Lower leg skin (tissue), 4 donors: ENCODE measurements around the gene NAA60. TPM values are rescaled to one million over a fixed set of nuclear protein-coding genes. Genes with fewer than 3 reads are reported as not detected.

Source experiments
- DNase-seq, 2 donors: peaks; one replicate each; pipeline ENCODE4 v3.0.0-alpha.2; 2019; ENCODE audit warnings: low spot score in 2 of 2
- H3K4me3 ChIP-seq: fragments of 200-600 bp; sonication (generic); 2 replicates; pipeline ENCODE4 v1.5.1; 2017; ENCODE audit warnings: mild to moderate bottlenecking, low read depth; ENCODE audit not compliant: poor library complexity, severe bottlenecking
- CTCF ChIP-seq, 3 donors: fragments of 450-650 bp; IDR thresholded peaks; one replicate each; pipeline ENCODE4 v1.5.1; 2016; ENCODE audit warnings: antibody characterized with exemption in 3 of 3, mild to moderate bottlenecking in 3 of 3, moderate library complexity in 2 of 3
- POLR2A ChIP-seq, 2 donors: fragments of 450-650 bp; IDR thresholded peaks; one replicate each; pipeline ENCODE4 v1.6.1; 2016 to 2017; ENCODE audit warnings: antibody characterized with exemption in 2 of 2, mild to moderate bottlenecking in 1 of 2, moderate library complexity in 1 of 2
- WGBS, 2 donors: methylation state at CpG; one replicate each; pipeline ENCODE4 v1.1.5; 2018; 5-methylcytosine and 5-hydroxymethylcytosine counted together
- intact Hi-C: fragments of 100-400 bp; cut with DNase I; formaldehyde crosslinking; loops from one replicate; pipeline ENCODE4 v1.15.0; 2023; ENCODE audit warnings: low total_unique reads
- total RNA-seq, 4 donors: library from RNA; depleted of rRNA; stranded (reverse); fragments of >200 nt; gene quantifications; one replicate each; pipeline ENCODE4 v1.1.0, GENCODE V29; 2016

Gene NAA60
- total RNA-seq, 4 donors from 2014 or later, result 21.2 to 42.2 (median 24.8) TPM

- intact Hi-C loops, result no loop called here
- 66 to 75% methylated on average over 13 of the region's 13 CpGs for WGBS, 2 donors
- TF ChIP-seq POLR2A (IDR thresholded peaks at IDR 0.05) (no peak), CTCF (IDR thresholded peaks at IDR 0.05) (no peak)
- peak in 1 of 2 donors; percentile 88 for DNase-seq
- no peak overlapping the region for H3K4me3 ChIP-seq
These were observed 66.0 kb downstream of the NAA60 start for GRCh38 chr16:3509470-3509928.

- no peak for DNase-seq
- no peak overlapping the region for H3K4me3 ChIP-seq
These were observed 66.9 kb downstream of the NAA60 start for GRCh38 chr16:3510416-3510815.

GRCh38 chr16:3511286-3512180 lies 68.1 kb downstream of the NAA60 start:
- WGBS, 2 donors, result 93 to 94% methylated on average over 23 of the region's 23 CpGs
- H3K4me3 ChIP-seq, result no peak overlapping the region
- no peak for TF ChIP-seq POLR2A (IDR thresholded peaks at IDR 0.05)
- TF ChIP-seq CTCF (IDR thresholded peaks at IDR 0.05), result no peak
- intact Hi-C loops, result no loop called here
- peak in 1 of 2 donors; percentile 68 for DNase-seq

More at GRCh38 chr16:3510416-3510815, 66.9 kb downstream of the NAA60 start:
- WGBS, 2 donors, result 93 to 96% methylated on average over 10 of the region's 10 CpGs
- intact Hi-C loops, result no loop called here
- TF ChIP-seq POLR2A (IDR thresholded peaks at IDR 0.05) (no peak), CTCF (IDR thresholded peaks at IDR 0.05) (no peak)

- no peak overlapping the region for H3K4me3 ChIP-seq
- TF ChIP-seq CTCF (IDR thresholded peaks at IDR 0.05) (no peak), POLR2A (IDR thresholded peaks at IDR 0.05) (no peak)
- 76 to 80% methylated on average over 7 of the region's 7 CpGs for WGBS, 2 donors
- intact Hi-C loops, result no loop called here
- peak in 1 of 2 donors; percentile 34 for DNase-seq
These were observed 70.6 kb downstream of the NAA60 start for GRCh38 chr16:3513892-3514583.

- intact Hi-C loops, result no loop called here
- TF ChIP-seq CTCF (IDR thresholded peaks at IDR 0.05) (no peak), POLR2A (IDR thresholded peaks at IDR 0.05) (no peak)
- WGBS, 2 donors, result 90 to 91% methylated on average over 4 of the region's 4 CpGs
- peak in 1 of 2 donors; percentile 46 for DNase-seq
- no peak overlapping the region for H3K4me3 ChIP-seq
These were observed 71.1 kb downstream of the NAA60 start for GRCh38 chr16:3514621-3515020.
